Activated T-helper 1 cell treated with anti-CD3 and anti-CD28 coated beads, Interleukin-2, amount 50 U/mL, for 16 hours (primary cell): ENCODE data around the gene MXD4.
"Not testable (repeated sequence)": the region's sequence is repeated elsewhere in the genome, so short reads cannot be mapped to it uniquely, and the experiment has no call there.

ENCODE experiments used
- DNase-seq, 2 donors: peaks; one replicate each; pipeline ENCODE4 v3.0.0-alpha.2; 2020; ENCODE audit warnings: low read depth in 1 of 2, low spot score in 1 of 2

The MXD4 gene

DNA sequence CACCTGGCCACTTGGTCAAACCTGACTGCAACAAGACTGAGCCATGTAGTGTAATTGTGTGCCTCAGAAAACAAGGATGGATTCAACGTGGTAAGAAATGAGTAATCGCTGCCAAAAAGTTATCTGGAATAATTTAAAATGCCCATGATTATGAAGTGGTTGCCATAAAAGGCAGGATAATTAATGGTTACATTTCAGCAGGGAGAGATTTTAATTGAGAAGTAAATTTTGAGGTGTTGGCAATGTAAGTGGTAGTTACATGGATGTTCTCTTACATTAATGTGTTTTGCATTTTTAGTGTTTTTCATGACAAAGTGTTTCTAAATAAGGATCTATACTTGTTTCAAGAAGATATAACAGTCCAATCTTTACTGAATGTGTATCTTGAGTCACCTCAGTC lies 35.6 kb downstream of the MXD4 start:
- DNase-seq = no peak

DNA sequence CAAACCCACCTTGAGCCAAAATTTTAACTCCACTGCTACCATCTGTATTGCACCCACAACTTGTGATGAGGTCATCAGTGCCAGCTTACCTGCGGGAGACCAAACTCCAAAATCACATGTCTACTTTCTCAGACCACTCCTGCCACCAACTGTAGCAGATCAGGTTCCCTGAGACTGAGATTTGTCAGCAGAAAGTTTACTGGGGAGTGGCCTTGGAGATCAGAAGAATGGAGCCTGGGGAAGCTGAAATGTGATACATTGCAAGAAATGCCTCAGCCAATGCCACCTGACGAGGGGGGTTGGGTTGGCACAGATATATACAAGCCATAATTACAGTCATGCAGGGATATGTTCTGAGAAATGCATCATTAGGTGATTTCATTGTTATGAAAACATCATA lies 39.1 kb downstream of the MXD4 start:
- no peak for DNase-seq

DNA sequence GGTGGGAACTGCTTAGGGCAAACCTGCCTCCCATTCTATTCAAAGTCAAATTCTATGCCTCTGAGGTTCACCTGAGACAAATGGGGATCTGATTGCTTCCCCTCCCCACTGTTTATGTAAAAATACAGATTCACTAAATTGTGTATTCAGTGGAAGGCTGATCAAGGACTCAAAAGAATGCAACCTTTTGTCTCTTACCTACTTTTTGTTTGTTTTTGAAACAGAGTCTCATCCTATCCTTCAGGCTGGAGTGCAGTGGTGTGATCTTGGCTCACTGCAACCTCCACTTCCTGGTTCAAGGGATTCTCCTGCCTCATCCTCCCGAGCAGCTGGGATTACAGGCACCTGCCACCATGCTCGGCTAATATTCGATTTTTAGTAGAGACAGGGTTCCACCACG lies 40.5 kb downstream of the MXD4 start:
- not testable (repeated sequence) for DNase-seq

DNA sequence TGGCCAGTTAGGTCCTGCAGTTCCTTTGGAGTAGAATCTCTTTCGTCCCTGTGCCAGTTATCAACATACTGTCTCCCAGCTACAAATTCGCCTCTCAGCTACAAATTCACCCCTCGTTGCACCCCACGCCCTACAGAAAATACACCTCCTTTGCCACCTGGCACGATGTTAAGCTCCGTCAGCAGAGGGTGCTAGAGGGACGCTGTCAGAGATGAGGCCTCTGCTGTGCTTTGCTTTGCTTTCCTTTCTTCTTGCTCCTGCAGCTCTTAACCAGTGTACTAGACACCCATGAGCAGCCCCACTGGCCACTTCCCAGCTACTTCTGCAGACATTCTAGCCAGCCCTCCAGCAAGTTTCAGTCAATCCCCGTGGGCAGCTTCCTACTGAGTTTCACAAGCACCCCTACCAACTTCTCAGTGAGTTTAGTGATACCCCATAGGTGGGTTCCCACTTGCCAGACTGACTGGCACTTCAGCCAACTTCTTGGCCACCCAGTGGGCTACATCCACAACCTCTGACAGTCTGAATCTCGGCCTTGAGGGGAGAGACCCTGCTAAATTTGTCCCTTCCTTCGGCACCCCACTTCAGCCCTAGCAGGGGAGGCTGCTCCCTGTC lies 41.8 kb downstream of the MXD4 start:
- DNase-seq = peak; percentile 53 to 64

DNA sequence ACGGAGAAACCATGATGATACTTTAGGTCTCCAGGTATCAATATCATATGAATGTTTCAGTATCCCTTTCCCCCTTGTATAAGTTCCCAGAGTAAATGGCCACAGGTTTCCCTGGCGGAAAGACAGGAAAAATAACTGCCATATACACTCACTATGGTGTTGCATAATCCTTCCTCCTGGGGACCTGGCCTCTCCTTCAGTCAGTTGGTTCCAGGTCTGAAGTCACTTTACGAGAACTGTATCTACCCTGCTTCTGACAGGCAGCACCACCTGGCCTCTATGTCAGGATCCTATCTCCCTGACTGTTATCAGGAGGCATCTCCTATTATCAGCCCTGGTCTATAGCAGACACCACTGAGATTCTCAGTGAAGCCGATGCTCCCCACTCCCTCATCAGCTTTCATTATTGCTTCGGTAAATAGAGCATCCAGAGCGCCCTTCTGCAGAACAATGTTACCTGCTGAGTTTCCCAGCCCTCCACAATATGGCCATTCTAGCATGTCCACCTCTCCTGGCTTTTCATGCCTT lies 42.6 kb downstream of the MXD4 start:
- no peak for DNase-seq

DNA sequence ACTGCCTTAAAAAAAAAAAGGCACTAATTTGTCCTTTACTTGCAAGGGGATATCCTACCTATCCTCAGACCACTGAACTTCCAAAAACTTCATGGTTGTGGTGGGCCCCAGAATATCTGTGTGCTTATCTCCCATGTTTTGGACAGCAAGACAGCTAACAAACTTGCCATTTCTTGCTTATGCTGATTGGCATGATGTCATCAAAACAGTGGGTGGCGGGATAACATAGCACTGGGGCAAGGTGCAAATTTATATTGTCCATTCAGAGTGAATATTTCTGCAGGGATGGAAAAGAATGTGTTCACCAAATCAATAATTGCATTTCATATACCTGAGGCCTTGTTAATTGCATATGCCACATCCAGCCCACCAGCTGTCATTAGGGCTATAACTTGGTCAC lies 43.5 kb downstream of the MXD4 start:
- no peak for DNase-seq

DNA sequence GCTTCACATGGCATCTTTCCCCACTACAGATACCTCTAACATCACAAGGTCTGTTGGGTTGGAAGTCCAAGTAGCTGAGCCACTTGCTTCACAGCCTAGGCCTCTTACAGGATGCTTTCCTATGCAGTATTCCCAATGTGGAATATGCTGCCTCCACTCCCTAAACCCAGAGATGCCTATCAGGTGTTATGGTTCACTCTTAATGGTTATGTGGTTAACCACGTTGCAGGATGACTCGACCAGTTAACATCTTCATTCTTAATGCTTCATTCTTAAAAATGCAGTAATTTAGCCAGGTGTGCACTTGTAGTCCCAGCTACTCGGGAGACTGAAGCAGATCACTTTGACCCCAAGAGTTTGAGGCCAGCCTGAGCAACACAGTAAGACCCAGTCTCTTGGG lies 44.2 kb downstream of the MXD4 start:
- DNase-seq = no peak

DNA sequence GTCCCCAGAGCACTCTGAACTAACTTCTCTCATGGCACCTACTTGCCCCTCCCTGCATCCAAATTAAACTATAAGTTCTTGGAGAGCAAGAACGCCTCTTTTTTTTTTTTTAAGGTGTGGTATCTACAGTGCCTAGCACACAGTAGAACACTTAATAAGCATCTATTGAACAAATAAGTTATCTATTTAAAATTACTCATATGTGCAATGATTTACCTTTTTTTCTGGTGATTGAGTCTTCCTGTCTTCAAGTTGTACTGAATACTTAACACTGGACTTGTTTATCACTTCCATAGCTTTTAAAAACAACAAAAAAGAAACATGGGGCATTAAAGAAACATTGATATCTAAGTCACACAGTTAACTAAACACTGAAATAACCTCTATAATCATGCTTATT lies 49.1 kb downstream of the MXD4 start:
- no peak for DNase-seq

DNA sequence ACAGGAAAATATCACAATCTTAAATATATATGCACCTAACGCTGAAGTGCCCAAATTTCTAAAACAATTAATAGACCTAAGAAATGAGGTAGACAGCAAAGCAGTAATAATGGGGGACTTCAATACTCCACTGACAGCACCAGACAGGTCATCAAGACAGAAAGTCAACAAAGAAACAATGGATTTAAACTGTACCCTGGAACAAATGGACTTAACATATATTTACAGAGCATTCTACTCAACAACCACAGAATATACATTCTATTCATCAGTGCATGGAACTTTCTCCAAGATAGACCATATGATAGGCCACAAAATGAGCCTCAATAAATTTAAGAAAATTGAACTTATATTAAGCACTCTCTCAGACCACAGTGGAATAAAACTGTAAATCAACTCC lies 59.1 kb downstream of the MXD4 start:
- not testable (repeated sequence) for DNase-seq
